Right lobe of liver (tissue), 6 donors: Measurements from ENCODE around the gene VEGFA. TPM values are rescaled to one million over a fixed set of nuclear protein-coding genes. Genes with fewer than 3 reads are reported as not detected.

Source experiments
- ATAC-seq, 4 donors: fragments of 200-7000 bp; cut with Tn5 transposase; one replicate each; pipeline ENCODE4 v1.9.1; 2020; ENCODE audit warnings: mild to moderate bottlenecking in 4 of 4, moderate library complexity in 4 of 4
- DNase-seq, 3 donors: peaks; one replicate each; pipeline ENCODE4 v3.0.0-alpha.2; 2020
- H3K27ac ChIP-seq, 3 donors: fragments of 200-600 bp; one replicate each; pipeline ENCODE4 v1.8.0; 2022
- H3K27me3 ChIP-seq, 2 donors: fragments of 200-600 bp; one replicate each; pipeline ENCODE4 v1.8.0; 2022
- H3K36me3 ChIP-seq, 4 donors: fragments of 200-600 bp; sonication (generic) in 1 of 4; one replicate each; pipeline versions ENCODE4 v1.5.1 to v1.8.0; 2017 to 2022; ENCODE audit warnings: control low read depth in 1 of 4
- H3K4me1 ChIP-seq, 4 donors: fragments of 200-600 bp; sonication (generic) in 1 of 4; one replicate each; pipeline versions ENCODE4 v1.5.1 to v1.8.0; 2017 to 2022; ENCODE audit warnings: control low read depth in 1 of 4
- H3K4me3 ChIP-seq, 3 donors: fragments of 200-600 bp; one replicate each; pipeline ENCODE4 v1.8.0; 2022
- H3K9me3 ChIP-seq, 4 donors: fragments of 200-600 bp; sonication (generic) in 1 of 4; one replicate each; pipeline versions ENCODE4 v1.5.1 to v1.8.0; 2017 to 2022; ENCODE audit warnings: control low read depth in 1 of 4
- CTCF ChIP-seq, 4 donors: fragments of 200-600 bp in 3 of 4; fragments of 450-650 bp in 1 of 4; IDR thresholded peaks; one replicate each; pipeline versions ENCODE4 v1.5.1 to v1.8.0; 2016 to 2022; ENCODE audit warnings: antibody characterized with exemption in 4 of 4, mild to moderate bottlenecking in 2 of 4
- POLR2A ChIP-seq: fragments of 450-650 bp; IDR thresholded peaks from one replicate; pipeline ENCODE4 v1.6.1; 2017; ENCODE audit warnings: antibody characterized with exemption, mild to moderate bottlenecking
- WGBS: methylation state at CpG from one replicate; pipeline ENCODE4 v1.1.6; 2018; ENCODE audit warnings: low coverage, low lambda C conversion rate; ENCODE audit not compliant: insufficient coverage; ENCODE audit errors: missing lambda C conversion rate; 5-methylcytosine and 5-hydroxymethylcytosine counted together
- intact Hi-C, 2 donors: fragments of 100-400 bp; cut with DNase I; formaldehyde crosslinking; loops; one replicate each; pipeline versions ENCODE4 v1.11.2 to v1.14.1; 2022
- small RNA-seq, 2 experiments: library from RNA; depleted of rRNA; stranded (forward); fragments of <200 nt; gene quantifications; one replicate each; pipeline ENCODE3, GENCODE V24; 2016
- total RNA-seq, 6 experiments: library from RNA; depleted of rRNA in 2 of 6; stranded (reverse); fragments of >200 nt in 2 of 6; fragmentation: NEBNext Ultra II Directional in 3 of 6; extraction: Animal tissue kit (Norgen Biotek cat#: 25700) in 3 of 6; gene quantifications; one replicate each; pipeline versions ENCODE4 v1.1.0 to v1.2.4, GENCODE V29; 2016 to 2023
- donor health status: DM: no; HTN: yes; CAD: no.
- donor health status: DM: no; HTN: no; CAD: no.
- donor health status: DM: no; HTN: no; CAD: no.
- donor health status: DM: no; HTN: yes; CAD: no.
- donor health status: DM: no; HTN: yes; CAD: no.

The VEGFA gene
- total RNA-seq, 6 experiments from 2014 or later = 91.3 to 571 (median 132) TPM

GRCh38 chr6:43833996-43834390 lies 64.0 kb downstream of the VEGFA start:
- DNase-seq = no peak
- no peaks in the 10 kb centered on the region for H3K36me3 ChIP-seq
- ATAC-seq = no peak
- peaks cover 0 to 33% (median 14%) of the 10 kb centered on the region in 4 donors for H3K4me1 ChIP-seq
- no peak overlapping the region for H3K27ac ChIP-seq
- TF ChIP-seq POLR2A = no peak
- no peak for TF ChIP-seq CTCF (IDR thresholded peaks at IDR 0.05)
- intact Hi-C loops = no loop called here
- 75% methylated on average over 7 of the region's 9 CpGs for WGBS
- H3K9me3 ChIP-seq = no peaks in the 10 kb centered on the region
- no peaks in the 10 kb centered on the region for H3K27me3 ChIP-seq
- no peak overlapping the region for H3K4me3 ChIP-seq

- Histone ChIP-seq H3K4me3 (no peak overlapping the region), H3K36me3 (no peaks in the 10 kb centered on the region), H3K27me3 (no peaks in the 10 kb centered on the region), H3K4me1 (peaks cover 0 to 34% (median 14%) of the 10 kb centered on the region in 4 donors), H3K27ac (no peak overlapping the region), H3K9me3 (no peaks in the 10 kb centered on the region)
- no peak for TF ChIP-seq CTCF (IDR thresholded peaks at IDR 0.05)
- TF ChIP-seq POLR2A = no peak
- WGBS = 58% methylated on average over 2 of the region's 5 CpGs
- ATAC-seq (no peak), DNase-seq (no peak)
- intact Hi-C loops = no loop called here
Measured at GRCh38 chr6:43834528-43835155, 64.6 kb downstream of the VEGFA start.

GRCh38 chr6:43835872-43836419 lies 65.9 kb downstream of the VEGFA start:
- H3K4me1 ChIP-seq = peaks cover 0 to 34% (median 14%) of the 10 kb centered on the region in 4 donors
- no peak overlapping the region for H3K4me3 ChIP-seq
- H3K9me3 ChIP-seq = no peaks in the 10 kb centered on the region
- intact Hi-C loops = no loop called here
- H3K27me3 ChIP-seq = no peaks in the 10 kb centered on the region
- TF ChIP-seq CTCF (IDR thresholded peaks at IDR 0.05) (no peak), POLR2A (no peak)
- H3K27ac ChIP-seq = no peak overlapping the region
- 70% methylated on average over 3 of the region's 8 CpGs for WGBS
- no peaks in the 10 kb centered on the region for H3K36me3 ChIP-seq
- DNase-seq (no peak), ATAC-seq (no peak)

Small RNAs within 50 kb of the gene (small RNA-seq; reads per million reads assigned to genes)
- 0 reads per million in 2 experiments for gene AL136131.3

Other genes with a start within 250 kb of the VEGFA start
- gene XPO5, start 194.2 kb upstream of the VEGFA start, total RNA-seq = 10 to 100 TPM; 11.3 to 16.3 (median 12.6) TPM
- gene POLH, start 194.0 kb upstream of the VEGFA start, total RNA-seq = 1 to 10 TPM; 5.1 to 9.3 (median 6.8) TPM
- gene GTPBP2, start 140.9 kb upstream of the VEGFA start, total RNA-seq = 10 to 100 TPM; 12.5 to 39.9 (median 19.2) TPM
- gene MAD2L1BP, start 134.4 kb upstream of the VEGFA start, total RNA-seq = 10 to 100 TPM; 11.7 to 31.7 (median 14.6) TPM
- not detected for gene RSPH9, start 125.2 kb upstream of the VEGFA start, total RNA-seq
- 10 to 100 TPM; 23.5 to 45.4 (median 25.6) TPM for gene MRPS18A, start 82.4 kb upstream of the VEGFA start, total RNA-seq